ENCODE results near the gene CAPRIN1.

CAPRIN1 gene

DNA sequence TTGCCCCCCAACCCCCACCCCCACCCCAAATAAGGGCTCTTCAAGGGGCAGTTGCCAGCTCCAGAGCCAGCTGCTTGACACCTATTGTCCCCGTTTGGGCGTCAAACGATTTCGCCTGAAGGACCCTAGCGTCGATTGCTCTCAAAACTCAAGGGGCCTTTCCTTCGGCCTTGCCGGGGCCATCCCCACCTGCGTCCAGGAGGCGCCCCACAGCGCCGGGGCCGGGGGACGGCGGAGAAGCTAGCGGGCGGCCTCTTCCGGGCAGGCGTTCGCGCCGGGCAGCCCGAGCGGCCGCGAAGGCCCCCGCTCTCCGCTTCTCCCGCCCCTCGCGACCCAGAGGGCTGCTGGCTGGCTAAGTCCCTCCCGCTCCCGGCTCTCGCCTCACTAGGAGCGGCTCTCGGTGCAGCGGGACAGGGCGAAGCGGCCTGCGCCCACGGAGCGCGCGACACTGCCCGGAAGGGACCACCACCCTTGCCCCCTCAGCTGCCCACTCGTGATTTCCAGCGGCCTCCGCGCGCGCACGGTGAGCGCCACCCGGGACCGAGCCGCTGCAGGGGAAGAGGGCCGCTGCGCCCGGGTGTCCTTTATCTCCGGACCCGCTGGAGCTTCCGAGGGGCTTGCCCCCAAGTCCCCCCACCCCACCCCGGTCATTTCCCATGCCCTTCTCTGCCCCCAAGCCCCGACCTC, at the start of gene CAPRIN1:
Gene CAPRIN1 (plus strand): TSS at position 383 of the 687 bp plus-strand sequence. CDS start 690 bp downstream, outside the sequence.
- peak; percentile 66 for DNase-seq (ENCODE audit: low read depth, low spot score)

GRCh38 chr11:34002420-34002819, 49.1 kb upstream of the CAPRIN1 start:
- DNase-seq (ENCODE audit: low read depth, low spot score): no peak

- DNase-seq (ENCODE audit: low read depth, low spot score): no peak
These were observed 47.3 kb upstream of the CAPRIN1 start for GRCh38 chr11:34004236-34004635.

DNA sequence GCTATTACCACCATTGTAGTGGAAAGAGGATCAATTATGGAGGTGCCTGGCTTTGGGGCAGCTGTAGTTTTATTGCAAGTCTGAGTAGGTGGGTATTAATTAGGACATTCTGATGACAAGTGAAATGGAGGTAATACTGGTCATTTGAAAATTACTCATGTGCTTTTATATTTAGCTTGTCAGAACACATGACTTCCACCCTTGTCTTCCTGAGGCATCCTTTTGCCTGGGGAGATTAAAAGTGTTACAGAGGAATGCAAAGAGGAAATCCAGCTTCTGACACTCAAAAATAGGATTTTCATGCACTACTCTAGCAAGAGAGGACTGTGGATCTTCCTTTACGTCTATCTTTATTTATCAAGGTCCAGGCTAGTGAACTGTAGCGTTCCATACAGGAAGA, 44.7 kb upstream of the CAPRIN1 start:
- no peak for DNase-seq (ENCODE audit: low read depth, low spot score)

GRCh38 chr11:34012734-34013133, 38.8 kb upstream of the CAPRIN1 start:
- DNase-seq (ENCODE audit: low read depth, low spot score): no peak

DNA sequence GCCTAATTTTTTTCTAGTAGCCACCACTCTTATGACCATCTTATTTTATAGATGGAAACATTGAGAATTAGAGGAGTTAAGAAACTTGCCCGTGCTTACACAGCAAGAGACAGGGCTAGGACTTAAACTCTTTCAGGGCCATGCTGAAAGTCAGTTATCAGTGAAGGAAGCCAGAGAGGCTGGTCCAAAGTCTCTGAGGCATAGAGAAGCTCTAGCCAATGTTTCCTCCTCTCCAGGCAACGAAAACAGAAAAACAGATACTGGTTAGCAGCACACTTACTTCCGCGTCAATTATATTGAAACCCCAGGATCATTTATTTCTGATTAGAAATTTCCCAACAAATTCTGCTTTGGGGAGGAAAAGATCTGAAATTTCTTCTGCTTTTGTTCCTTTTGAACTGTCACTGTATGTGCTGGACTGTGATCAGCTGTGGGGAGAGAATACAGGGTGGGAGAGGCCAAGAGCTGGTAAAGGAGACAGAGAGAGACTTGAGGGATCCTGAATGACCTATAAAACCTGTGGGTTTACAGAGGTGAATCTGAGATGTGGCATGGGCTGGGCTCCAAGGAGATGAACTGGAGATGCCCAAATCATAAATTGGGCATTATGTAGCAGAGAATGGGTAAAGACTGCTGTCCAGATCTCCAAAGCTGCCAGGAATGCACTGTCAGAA, 37.5 kb upstream of the CAPRIN1 start:
- DNase-seq (ENCODE audit: low read depth, low spot score): no peak

- DNase-seq (ENCODE audit: low read depth, low spot score): no peak
These were observed 29.4 kb upstream of the CAPRIN1 start for GRCh38 chr11:34021977-34022735.

DNA sequence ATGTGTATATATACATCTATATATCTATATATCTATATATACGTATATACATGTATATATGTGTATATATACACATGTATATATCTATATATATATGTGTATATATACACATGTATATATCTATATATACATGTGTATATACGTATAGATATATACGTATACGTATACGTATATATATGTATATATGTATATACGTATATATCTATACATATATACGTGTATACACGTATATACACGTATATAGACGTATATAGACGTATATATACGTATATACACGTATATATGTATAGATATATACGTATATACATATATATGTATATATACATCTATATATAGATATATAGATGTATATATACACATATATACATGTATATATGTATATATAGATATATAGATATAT, 25.1 kb upstream of the CAPRIN1 start:
- no peak for DNase-seq (ENCODE audit: low read depth, low spot score)

- no peak for DNase-seq (ENCODE audit: low read depth, low spot score)
These were observed 23.8 kb upstream of the CAPRIN1 start for GRCh38 chr11:34027516-34028408.

- DNase-seq (ENCODE audit: low read depth, low spot score): no peak
These were observed 23.1 kb upstream of the CAPRIN1 start for GRCh38 chr11:34028425-34028824.

GRCh38 chr11:34029176-34029575, 22.4 kb upstream of the CAPRIN1 start:
- no peak for DNase-seq (ENCODE audit: low read depth, low spot score)

GRCh38 chr11:34030382-34030781, 21.1 kb upstream of the CAPRIN1 start:
- no peak for DNase-seq (ENCODE audit: low read depth, low spot score)

DNA sequence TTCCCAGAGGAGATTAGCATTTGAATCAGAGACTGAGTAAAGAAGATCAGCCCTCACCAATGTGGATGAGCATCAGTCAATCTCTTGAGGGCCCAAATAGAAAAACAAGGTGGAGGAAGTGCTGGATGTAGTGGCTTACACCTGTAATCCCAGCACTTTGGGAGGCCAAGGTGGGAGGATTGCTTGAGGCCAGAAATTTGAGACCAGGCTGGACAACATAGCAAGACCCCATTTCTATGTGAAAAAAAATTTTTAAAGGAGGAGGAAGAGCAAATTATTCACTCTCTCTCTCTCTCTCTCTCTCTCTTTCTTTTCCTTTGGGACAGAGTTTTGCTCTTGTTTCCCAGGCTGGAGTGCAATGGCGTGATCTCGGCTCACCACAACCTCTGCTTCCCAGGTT, 18.1 kb upstream of the CAPRIN1 start:
- DNase-seq (ENCODE audit: low read depth, low spot score): no peak

DNA sequence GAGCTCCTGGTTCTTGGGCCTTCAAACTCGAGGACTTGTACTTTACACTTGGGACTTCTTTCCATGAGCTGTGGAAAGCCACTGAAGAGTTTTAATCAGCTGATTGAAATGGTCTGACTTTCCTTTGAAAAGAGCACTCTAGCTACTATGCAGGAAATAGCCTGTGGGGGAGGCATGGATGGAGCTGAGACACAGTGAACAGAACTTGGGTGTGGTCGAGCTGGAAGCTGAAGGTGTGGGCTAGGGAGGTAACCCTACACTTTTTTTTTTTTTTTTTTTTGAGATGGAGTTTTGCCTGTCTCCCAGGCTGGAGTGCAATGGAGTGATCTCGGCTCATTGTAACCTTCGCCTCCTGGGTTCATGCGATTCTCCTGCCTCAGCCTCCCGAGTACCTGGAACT, 17.5 kb upstream of the CAPRIN1 start:
- no peak for DNase-seq (ENCODE audit: low read depth, low spot score)

DNA sequence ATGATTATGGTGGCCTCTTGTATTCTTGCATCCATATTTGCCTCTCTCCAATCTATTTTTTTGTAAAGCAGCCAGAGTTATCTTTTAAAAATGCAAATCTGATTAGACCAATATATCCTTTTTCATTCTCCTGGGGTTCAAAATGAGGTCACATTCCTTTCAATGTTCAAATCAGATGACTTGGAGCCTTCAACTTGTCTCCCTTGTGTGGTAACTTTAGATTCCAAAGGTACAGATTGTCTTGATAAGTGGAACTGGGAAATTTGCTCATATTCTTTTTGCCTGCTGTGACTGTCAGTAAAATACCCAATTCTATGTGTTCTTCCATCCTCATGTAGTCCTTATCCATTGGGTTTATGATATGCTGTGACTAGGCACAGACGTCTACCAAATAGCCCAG, 15.1 kb upstream of the CAPRIN1 start:
- DNase-seq (ENCODE audit: low read depth, low spot score): no peak

DNA sequence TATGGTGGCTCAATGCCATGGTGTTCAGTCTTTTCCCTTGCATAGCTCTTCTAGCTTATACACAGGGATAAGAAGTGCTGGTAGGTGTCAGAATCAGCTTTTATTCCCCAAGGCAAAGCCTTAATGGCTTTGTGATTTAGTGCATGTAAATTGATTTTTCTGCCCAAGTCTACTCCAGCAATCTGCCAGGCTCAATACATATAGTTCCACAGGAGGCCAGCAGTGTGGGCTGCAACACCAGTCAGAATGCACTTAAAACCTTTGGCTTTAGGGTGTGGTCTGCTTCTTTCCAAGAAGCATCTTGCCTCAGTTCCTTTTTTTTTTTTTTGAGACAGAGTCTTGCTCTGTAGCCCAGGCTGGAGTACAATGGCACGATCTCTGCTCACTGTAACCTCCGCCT, 14.5 kb upstream of the CAPRIN1 start:
- DNase-seq (ENCODE audit: low read depth, low spot score): no peak

DNA sequence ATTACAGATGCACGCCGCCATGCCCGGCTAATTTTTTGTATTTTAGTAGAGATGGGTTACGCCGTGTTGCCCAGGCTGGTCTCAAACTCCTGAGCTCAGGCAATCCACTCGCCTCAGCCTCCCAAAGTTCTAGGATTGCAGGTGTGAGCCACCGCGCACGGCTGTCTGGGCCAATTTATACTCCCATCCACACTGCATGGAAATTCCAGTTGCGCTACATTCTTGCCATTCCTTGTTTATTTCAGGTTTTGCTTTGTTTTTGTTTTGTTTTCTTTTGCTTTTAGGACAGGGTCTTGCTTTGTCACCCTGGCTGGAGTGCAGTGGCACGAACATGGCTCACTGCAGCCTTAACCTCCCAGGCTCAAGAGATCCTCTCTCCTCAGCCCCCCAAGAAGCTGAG, 11.0 kb upstream of the CAPRIN1 start:
- no peak for DNase-seq (ENCODE audit: low read depth, low spot score)

- DNase-seq (ENCODE audit: low read depth, low spot score): no peak
These were observed 6.7 kb upstream of the CAPRIN1 start for GRCh38 chr11:34044664-34045485.

DNA sequence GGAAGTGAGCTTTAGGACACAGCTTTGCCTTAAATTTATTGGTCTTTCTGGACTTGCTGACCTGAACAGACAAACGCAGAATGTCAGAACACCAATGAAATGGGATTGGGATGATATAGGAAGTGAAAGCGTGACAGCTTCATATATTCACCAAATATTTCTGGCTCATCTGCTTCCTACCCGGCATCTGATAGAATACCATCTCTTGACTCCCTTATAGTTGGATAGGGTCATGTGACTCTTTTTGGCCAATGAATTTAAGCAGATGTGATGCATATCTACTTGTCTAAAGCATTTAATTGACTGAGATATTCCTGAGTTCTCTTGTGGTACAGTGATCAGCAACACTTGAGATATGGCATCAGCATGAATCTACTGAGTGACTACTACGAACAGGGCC, 2.5 kb upstream of the CAPRIN1 start:
- no peak for DNase-seq (ENCODE audit: low read depth, low spot score)

- DNase-seq (ENCODE audit: low read depth, low spot score): no peak
These were observed 766 bp upstream of the CAPRIN1 start for GRCh38 chr11:34050581-34051348.
